ENCODE data around the gene NRAS. TPM values are rescaled to one million over a fixed set of nuclear protein-coding genes. Genes with fewer than 3 reads are reported as not detected.

The NRAS gene
- polyA plus RNA-seq, 3 donors: 7.2 to 19.6 (median 14.6) TPM

DNA sequence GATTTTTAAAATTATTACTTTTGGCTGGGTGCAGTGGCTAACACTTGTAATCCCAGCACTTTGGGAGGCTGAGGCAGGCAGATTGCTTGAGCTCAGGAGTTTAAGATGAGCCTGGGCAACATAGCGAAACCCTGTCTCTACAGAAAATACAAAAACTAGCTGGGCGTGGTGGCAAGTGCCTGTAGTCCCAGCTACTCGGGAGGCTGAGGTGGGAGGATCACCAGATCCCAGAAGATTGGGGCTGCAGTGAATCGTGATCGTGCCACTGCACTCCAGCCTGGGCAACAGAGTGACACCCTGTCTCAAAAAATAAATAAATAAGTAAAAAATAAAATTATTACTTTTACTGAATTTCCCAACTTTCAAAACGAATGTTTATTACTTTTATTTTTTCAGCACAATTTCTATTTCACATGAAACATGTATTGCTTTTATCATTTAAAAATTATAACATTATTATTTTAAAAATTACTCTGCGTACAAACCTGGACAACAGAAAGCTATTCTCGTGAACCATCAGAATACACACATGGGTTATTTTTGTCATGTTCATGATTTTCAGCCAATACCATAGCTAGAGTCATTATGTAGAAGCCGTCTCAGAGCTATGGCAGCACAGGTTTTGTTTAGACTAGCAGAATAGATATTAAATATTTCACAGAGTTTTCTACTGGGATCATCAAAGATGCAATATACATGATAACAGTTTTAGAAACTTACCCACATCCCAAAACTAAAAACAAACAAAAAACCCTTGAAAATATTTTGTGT, 21.8 kb downstream of the NRAS start:
- no peak overlapping the region for H3K27ac ChIP-seq (ENCODE audit: low read depth, low read length)
- 80 to 87% (median 87%) methylated on average over 9 of the region's 9 CpGs for WGBS, 3 donors

DNA sequence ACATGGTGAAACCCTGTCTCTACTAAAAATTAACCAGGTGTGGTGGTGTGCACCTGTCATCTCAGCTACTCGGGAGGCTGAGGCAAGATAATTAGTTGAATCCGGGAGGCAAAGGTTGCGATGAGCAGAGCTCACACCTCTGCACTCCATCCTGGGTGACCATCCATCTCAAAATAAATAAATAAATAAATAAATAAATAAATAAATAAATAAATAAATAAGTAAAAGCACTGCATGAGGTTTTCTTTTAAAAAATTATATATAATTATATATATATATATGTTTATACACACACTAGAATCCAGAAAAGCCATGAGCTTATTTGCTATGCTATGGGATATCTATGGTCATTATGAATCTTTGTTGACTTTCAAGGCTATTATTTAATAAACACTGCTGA, 23.6 kb downstream of the NRAS start:
- WGBS, 3 donors: 84 to 94% (median 93%) methylated on average over 3 of the region's 3 CpGs
- no peak overlapping the region for H3K27ac ChIP-seq (ENCODE audit: low read depth, low read length)

DNA sequence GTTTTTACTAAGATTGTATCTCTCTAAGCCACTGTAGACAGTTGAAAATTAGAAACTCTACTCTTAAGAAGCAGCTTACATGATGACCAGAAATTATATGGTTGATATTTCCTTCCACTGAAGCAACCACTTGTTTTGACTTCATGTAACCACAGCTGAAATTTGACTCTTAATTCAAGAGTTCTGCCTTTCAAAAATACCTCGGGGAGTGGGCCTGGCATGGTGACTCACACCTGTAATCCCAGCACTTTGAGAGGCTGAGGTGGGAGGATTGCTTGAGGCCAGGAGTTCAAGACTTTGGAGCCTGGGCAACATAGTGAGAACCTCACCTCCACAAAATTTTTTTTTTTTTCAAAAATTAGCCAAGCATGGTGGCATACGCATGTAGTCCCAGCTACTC, 25.5 kb downstream of the NRAS start:
- WGBS, 3 donors: 76 to 93% (median 76%) methylated on average over 2 of the region's 2 CpGs

DNA sequence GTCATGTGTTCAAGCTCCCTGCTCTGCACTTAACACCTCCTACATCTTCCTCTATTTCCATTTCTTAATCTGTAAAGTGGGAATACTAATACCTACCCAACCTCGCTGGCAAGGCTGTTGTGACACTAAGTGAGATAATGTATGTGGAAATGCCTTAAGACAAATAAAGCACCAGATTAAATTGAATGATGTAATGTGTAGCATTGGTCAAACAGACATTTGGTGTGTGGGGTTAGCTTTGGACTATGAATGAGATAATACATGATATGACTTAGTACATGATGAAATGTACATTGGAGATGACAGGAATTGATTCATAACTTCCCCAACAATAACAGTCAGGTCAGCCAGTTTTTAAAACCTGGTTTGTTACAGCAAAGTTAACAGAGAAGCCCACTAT, 26.4 kb downstream of the NRAS start:
- WGBS, 3 donors: 73 to 76% (median 75%) methylated on average over 1 of the region's 1 CpG
- H3K27ac ChIP-seq (ENCODE audit: low read depth, low read length): no peak overlapping the region

More for the DNA sequence above, 25.5 kb downstream of the NRAS start:
- no peak overlapping the region for H3K27ac ChIP-seq (ENCODE audit: low read depth, low read length)

DNA sequence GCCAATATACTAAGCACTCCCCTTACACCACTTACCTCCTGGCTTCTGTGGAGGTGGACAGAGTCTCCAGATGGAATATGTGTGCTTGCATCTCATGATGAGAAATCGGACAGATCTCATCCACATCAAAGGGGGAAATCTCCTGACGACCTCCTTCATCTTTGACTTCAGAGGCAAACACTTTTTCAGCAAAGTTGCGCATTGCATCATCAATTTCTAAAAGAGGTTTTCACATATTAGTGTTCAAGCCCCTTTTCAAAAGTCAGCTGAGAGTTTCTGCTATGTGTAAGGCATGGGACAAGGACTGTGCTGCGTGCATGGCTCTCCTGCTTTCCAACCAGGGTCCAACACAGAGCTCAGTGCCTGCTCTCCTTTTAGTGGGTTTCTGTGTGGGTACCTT, 28.0 kb downstream of the NRAS start:
- H3K27ac ChIP-seq (ENCODE audit: low read depth, low read length): no peak overlapping the region
- WGBS, 3 donors: 77 to 86% (median 83%) methylated on average over 4 of the region's 4 CpGs

DNA sequence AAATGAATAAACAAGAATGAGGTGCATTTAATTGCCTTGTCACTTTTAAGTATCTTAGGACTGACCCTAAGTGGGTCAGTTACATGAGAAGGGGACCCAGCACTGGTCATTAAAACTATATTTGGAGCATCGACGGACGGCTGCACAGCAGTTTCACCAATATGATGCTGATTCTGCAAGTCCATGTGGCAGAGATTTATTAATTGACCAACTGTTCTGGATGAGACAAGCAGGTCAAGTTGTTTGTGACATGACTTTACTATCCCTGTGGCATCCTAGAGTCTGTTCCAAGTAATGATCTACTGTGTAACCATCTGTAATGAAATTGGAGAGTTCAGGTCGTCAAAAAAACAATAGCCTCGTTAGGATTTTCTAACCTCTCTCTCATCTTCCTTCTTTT, 30.7 kb downstream of the NRAS start:
- no peak overlapping the region for H3K27ac ChIP-seq (ENCODE audit: low read depth, low read length)
- WGBS, 3 donors: 68 to 82% (median 77%) methylated on average over 5 of the region's 5 CpGs

DNA sequence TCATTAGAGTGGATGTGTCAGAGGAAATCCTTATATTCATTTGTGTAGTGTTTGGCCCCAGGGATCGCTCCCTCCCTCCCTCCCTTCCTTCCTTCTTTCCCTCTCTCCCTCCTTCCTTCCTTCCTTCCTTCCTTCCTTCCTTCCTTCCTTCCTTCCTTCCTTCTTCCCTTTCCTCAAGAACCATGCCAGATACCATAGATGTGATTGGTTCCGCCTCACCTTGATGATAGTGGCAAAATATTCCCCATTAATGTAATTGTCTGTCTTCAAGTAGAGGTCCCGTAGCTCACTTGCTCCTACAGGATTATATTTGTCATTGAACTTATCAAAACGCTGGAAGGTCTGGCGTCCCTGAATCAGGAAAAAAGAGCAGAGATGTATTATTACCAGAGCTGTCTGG, 38.9 kb downstream of the NRAS start:
- WGBS, 3 donors: 62 to 79% (median 72%) methylated on average over 5 of the region's 5 CpGs
- no peak overlapping the region for H3K27ac ChIP-seq (ENCODE audit: low read depth, low read length)

DNA sequence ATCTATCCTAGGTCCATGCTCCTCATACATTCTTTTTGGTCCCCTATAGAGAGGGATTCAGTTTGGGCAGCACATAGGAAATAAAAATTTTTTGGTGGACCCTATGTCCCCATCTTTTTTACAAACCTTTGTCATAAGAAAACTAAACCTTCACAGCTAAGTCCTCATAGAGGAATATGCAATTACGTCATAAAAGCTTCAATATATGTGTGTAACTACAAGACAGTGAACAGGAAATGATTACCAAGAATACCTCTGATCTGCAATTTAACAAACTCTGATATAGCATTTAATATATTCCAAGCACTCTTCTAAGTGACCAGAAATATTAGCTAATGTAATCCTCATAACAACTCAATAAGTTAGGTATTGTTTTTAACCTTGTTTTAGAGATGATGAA, 40.5 kb downstream of the NRAS start:
- no peak overlapping the region for H3K27ac ChIP-seq (ENCODE audit: low read depth, low read length)
- 81 to 87% (median 85%) methylated on average over 1 of the region's 1 CpG for WGBS, 3 donors

DNA sequence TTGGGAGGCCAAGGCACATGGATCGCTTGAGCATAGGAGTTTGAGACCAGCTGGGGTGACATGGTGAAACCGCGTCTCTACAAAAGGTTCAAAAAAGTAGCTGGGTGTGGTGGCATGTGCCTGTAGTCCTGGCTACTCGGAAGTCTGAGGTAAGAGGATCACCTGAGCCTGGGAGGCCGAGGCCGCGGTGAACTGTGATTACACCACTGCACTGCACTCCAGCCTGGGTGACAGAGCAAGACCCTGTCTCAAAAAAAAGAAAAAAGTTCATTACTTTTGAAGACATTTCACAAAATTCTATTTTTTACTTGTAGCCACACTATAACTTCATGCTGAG, 44.7 kb downstream of the NRAS start:
- no peak overlapping the region for H3K27ac ChIP-seq (ENCODE audit: low read depth, low read length)
- WGBS, 3 donors: 83 to 89% (median 87%) methylated on average over 7 of the region's 7 CpGs

DNA sequence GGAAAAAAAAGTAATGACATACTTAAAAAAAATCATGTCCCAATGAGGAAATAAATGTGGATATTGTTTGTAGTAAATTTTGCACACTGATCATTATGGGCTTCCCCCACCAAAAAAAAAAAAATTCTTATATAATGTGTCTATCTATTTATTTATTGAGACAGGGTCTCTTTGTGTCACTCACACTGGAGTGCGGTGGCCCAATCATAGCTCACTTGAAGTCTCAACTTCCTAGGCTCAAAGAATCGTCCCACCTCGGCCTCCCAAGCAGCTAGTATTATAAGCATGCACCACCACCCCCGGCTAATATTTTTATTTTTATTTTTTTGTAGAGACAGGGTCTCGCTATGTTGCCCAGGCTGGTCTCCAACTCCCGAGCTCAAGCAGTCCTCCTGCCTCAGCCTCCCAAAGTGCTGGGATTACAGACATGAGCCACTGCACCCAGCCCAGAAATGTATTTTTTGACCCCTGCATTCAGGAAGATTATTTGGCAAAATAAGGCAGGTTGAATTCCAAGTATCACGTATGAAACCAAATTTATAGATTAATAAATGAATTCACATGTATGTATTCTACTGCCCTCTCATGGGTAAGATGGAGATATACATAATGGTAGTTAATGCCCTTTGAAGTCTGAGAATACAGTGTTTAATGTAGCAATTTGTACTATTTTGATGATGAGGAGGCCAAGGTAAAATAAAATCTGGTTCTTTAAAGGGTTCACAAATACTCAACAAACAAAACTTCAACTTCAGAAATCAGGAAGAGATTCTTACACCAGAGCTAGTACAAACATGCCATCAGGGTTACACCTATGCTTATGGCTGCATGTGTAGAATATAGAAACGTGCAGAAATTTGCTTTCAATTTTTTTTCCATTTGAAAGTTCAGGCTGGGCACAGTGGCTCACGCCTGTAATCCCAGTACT, 45.3 kb downstream of the NRAS start:
- H3K27ac ChIP-seq (ENCODE audit: low read depth, low read length): no peak overlapping the region
- 61 to 69% (median 68%) methylated on average over 9 of the region's 9 CpGs for WGBS, 3 donors

DNA sequence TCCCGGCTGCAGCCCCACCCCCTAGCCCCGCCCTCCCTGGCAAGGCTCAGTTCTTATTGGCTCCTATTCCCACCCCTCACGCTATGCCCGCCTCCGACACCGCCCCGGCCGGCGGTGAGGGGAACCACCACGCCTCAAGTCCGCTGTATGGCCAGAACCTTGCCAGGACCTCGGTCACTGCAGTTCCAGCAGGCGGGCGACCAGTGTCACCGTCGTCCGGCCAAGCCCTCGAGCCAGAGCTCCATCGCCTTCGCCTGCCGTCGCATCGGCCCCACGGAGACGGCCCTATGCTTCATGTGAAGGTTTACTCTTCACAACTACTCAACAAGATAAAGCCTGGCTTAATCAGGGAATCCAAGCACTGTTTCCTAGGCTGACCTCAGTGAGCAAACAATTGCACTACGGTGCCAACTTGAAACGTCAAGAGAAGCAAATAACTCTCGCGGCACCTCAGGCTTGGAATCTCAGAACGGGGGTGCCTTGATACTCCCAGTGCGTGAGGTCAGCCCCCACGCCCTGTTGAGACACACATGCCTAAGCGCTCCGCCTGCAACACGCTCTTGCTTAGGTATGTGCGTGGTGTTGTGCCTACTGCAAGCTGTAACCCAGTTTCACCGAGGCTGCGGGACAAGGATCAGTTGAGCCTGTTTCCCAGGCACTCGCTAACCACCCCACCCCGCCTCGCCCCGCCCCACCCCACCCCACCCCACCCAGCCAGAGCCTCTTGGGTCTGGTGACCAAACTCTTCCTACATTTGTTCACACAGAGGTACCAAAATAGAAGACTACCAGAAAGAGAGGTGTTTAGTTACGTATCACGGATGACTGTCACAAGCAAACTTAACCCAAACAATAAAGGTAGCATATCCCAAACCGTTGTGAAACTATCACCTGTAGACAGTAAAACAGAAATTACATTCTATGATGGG, 46.2 kb downstream of the NRAS start:
- no peak overlapping the region for H3K27ac ChIP-seq (ENCODE audit: low read depth, low read length)
- WGBS, 3 donors: 3 to 5% (median 3%) methylated on average over 45 of the region's 45 CpGs

DNA sequence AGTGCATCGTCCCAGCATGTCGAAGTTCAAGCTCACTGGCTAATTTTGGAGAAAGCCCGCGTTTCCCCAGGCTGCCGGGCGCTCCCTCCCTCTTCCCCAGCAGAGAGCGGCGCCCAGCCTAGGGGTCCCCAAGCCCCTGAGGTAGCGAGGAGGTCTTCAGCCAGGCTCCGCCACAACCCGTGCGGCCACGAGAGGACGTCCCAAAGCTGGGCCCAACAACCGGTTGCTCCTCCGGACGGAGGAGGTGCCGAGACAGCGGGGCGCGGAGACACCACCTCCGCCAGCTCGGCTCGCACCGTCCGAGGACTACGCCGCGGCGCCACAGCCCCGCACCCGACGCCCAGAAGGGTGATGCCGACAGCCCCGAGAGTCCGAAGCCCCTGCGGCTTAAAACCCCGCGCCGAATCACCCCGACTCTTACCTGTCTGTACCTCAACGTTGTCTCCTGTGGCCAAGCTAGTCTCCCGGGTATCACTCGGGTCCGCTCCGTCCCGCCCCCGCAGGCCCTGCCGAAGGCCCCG, 46.9 kb downstream of the NRAS start, which contains the start of gene DENND2C:
DENND2C (minus strand) TSS at position 488 of the 521 bp plus-strand sequence. CDS start 44,065 bp downstream, outside the sequence.
- WGBS, 3 donors: 0 to 1% (median 0%) methylated on average over 50 of the region's 50 CpGs

DNA sequence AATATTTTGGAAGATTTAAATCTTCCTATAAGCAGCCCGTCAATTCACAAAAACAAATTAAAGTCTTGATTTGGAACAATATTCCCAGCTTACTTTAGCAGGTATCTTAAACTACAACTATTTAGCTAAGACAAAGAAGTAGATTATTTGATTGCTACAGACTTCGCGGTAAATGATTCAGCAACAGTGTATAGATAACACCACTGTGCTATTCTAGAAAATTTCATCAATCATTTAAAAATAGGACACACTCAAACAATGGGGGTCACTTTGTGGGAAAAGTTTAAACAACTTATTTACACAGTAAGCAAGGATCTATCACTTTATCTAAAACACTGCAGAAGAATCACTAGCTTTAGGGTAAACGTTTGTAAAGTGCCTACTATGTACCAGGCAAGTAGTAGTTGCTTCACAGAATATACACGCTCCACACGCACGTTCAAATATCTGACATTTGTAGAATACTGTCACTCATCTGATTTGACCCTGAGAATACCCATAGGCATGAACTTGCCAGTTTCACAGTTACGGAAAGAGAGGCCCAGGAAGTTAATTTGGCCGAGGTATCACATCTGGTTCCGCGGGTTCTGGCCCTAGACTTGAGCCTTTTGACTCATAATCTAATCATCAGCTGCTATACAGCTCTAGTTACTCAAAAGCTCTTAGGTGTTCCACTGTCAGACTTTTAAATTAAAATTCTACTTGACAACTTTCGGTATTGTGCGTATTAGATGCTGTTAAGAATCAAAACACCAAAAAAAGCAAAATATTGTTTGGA, 47.6 kb downstream of the NRAS start:
- no peak overlapping the region for H3K27ac ChIP-seq (ENCODE audit: low read depth, low read length)
- 21 to 51% (median 46%) methylated on average over 13 of the region's 13 CpGs for WGBS, 3 donors

More for the DNA sequence above, 46.9 kb downstream of the NRAS start, which contains the start of gene DENND2C:
- H3K27ac ChIP-seq (ENCODE audit: low read depth, low read length): no peak within 1 kb of the TSS

DNA sequence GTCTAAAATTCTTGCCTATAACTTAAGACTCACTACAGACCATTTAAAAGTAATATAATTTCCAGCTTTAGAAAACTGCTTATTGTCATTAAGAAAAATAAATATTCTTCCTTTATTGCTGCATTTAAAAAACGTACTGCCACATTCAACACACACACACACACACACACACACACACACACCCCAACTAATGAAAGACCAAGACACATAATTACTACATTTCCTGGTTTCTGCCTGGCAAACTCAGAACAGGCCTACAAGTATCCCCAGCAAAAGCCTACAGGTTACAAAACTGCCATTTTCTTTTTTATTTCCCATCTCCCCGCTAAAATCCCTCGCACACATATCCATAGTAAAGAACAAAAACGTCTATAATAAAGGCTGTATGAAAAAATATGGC, 48.2 kb downstream of the NRAS start:
- 74 to 82% (median 77%) methylated on average over 4 of the region's 4 CpGs for WGBS, 3 donors
- no peak overlapping the region for H3K27ac ChIP-seq (ENCODE audit: low read depth, low read length)

DNA sequence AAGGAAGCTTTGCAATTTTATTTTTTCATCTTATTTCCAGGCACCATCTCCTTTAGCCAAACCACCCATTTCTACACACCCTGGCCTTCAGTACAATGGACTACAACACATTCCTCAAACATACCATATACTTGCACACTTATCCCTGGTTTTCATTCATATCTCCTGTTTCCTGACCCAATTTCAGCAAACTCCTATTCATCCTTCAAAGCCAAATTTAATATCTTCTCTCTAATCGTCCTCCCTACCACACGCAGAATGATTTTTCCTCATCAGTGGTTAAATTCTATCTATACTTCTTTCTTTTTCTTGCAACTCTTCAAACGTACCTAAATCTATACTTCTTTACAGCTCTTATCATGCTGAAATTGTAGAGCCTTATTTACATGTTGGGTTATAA, 49.6 kb downstream of the NRAS start:
- WGBS, 3 donors: 87 to 92% (median 89%) methylated on average over 3 of the region's 3 CpGs

DNA sequence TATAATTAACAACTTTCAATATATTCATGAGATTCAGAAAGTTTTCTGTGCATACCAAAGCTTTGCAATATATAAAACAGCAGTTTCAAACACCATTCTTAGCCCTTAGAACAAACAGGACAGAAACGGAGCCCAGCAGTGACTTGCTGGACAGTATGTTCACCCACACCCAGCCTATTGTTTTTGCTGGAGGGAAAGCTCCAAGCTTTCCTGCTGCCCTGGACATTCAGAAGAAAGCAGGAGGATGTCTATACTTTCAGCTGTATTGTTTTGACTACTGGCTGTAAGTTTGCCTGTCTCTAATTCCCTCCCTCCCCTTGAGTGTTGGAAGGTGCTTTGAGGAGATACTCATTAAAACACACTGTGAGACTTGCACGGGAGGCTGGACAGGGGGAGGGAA, 56.3 kb downstream of the NRAS start:
- 47 to 50% (median 48%) methylated on average over 2 of the region's 2 CpGs for WGBS, 3 donors

More for the DNA sequence above, 49.6 kb downstream of the NRAS start:
- H3K27ac ChIP-seq (ENCODE audit: low read depth, low read length): no peak overlapping the region

More for the DNA sequence above, 56.3 kb downstream of the NRAS start:
- no peak overlapping the region for H3K27ac ChIP-seq (ENCODE audit: low read depth, low read length)
